Activated T-helper 1 cell treated with anti-CD3 and anti-CD28 coated beads, Interleukin-2, amount 50 U/mL, for 16 hours (primary cell): Measurements from ENCODE around the gene NHERF1.

ENCODE experiments used
- DNase-seq, 2 donors: peaks; one replicate each; pipeline ENCODE4 v3.0.0-alpha.2; 2020; ENCODE audit warnings: low read depth in 1 of 2, low spot score in 1 of 2

Gene NHERF1

DNA sequence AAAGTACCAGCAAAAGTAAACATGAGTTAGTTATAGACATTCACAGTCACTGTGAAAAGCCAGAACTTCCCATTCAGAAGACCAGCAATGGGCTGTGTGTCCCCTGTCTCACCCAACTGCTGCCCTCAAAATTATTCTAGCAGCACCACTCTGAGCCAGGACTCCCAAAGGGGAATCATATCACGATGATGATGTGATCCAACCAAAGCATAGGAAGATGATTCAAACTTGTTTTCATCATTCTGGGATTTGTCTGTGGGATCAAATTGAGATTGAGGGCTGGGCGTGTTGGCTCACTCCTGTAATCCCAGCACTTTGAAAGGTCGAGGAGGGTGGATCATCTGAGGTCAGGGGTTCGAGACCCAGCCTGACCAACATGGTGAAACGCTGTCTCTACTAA, 34.1 kb downstream of the NHERF1 start:
- DNase-seq = no peak

DNA sequence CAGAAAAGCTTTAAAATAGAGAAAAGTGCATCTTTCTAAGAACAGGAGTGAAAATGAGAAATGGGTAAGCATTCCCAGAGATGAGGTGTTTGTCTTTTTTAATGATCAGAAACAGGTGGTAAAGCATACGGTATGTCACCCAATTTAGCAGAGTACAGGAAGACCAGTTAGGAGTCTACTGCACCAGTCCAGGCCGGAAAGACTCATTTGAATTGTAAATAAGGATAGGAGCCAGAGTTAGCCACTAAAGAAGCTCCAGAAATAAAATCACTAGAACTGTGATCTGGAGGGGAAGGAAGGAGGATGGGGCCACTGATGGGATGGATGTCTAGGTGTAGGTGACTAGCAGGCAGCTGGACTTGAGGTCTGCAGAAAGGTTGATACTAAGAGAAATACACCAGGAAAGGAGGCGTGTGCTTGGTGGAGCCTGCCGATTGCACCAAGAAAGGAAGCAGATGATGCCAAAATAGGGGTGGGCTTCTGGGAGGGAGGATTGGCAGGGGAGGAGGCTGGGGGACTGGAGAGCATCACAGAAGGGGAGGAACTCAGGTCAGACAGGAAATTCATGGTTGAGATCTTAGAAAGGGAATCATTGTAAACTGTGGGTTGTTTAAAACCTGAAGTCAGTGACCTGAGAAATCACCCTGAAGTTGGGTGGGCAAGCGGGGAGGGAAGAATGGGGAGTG, 35.8 kb downstream of the NHERF1 start:
- DNase-seq = no peak

DNA sequence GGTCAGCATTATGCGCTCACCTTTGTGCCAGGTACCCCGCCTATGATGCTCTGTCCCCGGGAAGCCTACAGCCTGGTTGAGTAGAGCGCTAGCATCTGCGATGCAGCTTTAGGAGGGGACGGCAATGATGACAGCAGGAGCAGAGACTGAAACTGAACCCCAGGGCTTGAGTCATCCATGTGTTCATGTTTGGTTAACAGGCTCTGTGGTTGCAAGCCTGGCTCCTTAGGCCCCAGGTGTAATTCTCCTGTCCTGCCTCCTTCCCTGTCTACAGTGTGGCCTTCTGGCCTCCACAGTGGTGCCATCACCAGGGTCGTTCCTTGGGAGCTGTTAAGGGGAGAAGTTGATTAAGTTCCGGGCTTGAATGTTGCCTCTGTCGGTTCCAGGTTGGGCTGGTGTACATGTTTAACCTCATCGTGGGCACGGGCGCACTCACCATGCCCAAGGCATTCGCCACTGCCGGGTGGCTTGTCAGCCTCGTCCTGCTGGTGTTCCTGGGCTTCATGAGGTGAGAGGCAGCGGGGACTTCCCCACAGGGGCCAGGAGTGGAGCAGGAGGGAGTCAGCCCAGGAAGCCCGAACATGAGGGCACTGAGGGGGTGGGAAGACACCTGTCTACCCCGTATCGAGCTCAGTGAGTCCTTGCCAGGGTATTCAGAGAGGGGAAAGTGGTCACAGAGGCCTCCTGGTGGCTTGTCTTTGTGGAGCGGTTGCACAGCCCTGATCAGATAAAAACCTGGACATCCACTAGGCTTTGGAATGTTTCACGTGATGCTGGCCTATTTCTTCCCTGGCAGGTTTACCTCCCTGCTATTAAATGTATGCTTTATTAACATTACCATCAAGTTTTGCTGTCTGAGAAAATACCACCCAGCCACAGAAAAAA, 36.9 kb downstream of the NHERF1 start:
- no peak for DNase-seq

DNA sequence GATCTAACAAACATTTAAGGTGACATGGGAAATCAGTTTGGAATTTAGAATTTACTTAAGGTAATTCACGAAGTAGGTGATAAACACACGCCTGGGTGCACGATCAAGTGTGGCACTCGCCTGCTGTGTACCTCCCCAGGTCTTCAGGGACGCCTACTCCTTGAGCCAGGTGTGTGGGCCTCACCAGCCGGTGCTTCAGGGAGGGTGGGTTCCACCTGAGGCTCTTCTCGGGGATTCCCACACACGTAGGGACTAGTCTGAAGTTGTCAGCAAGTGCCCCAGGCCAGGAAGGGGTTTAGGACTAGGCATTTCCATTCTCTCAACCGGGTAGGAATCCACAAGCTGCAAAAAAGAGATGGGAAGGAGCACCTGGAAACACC, 37.5 kb downstream of the NHERF1 start:
- DNase-seq = no peak

DNA sequence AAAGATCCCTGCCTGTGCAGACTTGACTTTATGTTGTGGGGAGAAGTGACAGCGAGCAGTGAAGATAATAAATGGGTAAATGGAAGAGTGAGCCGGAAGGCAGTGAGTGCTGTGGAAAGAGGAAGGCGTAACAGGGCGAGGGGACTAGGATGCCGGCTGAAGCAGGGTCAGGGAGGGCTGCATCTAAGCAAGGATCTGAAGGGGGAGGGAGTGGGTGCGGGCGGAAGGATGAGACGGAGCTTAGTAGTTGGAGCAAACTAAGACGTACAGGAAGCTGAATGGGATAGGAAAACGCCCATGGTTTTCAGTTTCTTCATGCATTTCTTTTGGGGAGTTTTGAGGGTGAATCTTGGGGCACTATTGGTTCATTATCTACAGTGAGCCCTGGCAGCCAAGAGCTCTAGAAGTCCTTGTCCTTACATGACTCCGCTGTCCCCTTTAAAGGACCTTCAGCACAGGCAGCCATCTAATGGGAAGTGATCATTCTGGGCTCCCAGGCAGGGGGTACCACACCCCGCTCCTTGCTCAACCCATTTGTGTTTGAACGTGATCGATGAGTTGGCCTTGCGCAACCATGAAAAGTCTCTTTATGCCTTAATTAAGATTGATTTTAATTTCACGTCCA, 38.1 kb downstream of the NHERF1 start:
- DNase-seq = no peak

DNA sequence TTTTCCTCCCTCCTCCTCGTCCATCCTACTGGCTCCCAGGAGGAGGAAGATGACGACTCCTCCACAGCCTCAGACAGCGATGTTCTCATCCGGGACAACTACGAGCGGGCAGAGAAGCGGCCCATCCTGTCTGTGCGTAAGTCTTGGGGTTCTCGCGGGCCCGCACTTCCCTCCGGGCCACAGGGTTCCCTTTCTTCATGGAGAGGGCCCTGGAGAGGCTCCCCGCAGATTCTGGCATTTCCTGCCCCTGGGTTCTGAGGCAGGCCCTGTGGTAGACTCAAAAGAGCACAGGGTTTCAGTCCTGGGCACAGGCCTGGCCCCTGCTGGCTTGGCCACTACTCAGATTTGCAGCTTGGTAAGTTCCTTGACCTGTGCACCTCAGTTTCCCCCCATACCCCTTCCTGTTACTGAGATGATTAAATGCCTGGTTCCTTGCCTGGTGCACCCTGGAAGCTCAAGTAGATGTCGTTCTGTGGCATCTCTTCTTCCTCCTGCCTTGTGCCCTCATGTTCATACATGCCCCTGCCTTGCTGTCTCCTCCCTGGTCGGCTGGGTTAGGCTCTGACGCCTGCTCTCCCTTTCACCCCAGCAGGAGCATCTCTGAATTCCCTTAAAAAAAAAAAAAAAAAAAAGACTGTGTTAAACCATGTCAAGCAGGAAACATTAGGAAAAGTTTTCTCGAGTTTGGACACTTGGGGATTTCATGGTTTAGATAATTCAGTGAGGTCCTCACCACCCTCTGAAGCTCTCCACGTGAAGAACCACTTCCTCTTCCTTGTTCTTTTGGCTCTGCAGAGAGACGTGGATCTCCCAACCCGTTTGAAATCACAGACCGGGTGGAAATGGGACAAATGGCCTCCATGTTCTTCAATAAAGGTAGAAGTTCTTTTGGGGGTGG, 42.0 kb downstream of the NHERF1 start:
- no peak for DNase-seq

DNA sequence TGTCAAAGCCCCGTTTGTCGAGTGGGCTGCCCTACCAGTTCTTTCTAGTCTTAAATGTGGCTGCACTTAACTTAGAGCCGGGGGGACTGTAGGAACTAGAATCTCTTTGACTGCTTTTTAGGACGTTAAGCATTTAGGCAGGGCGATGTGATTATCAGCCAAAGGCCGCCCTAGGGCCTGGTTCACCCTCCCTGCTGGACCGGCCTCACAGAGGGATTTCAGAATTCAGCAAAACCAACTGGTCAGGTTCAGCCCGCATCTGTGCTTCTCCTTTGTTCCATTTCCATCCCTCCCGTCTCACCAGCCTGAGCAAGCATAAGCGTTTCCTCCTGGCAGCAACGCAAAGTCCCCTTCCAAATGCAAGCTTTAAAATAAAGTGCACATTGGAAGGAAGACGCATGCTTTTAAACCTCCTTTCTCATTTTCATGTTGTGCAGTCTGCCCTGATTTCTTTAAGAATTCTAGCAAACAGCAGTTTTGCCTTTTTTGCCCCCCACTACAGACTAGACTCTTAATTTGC, 44.2 kb downstream of the NHERF1 start:
- no peak for DNase-seq

DNA sequence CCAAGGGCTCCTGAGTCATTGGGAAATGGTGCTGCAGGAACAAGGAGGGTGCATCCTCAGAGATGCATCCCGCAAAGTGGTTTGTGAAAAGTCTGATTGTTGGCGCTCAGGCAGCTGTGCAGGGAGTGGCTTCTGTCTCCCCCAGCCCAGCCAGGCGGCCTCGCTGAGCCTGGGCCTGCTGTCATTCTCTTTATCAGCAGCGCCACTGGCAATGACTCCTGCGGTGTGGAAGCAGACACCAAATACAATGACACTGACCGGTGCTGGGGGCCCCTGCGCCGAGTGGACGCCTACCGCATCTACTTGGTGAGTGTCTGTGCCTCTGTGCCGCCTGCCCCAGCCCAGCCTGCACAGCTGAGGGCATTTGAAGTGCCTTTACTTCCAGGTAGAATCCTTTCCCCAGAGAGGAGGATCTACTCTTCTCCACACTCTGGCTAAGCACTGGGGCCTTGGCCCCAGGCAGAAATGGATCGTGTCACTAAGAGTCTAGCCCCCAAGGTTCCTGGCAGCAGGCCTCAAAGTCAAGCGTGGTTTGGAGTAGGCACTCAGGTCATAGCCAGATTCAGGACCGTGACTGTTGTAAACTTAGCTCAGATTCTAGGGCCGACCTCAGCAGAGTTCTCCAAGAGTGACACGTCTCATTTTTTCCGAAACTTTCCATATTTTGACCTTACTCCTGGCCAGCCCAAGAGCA, 47.0 kb downstream of the NHERF1 start:
- DNase-seq = no peak

DNA sequence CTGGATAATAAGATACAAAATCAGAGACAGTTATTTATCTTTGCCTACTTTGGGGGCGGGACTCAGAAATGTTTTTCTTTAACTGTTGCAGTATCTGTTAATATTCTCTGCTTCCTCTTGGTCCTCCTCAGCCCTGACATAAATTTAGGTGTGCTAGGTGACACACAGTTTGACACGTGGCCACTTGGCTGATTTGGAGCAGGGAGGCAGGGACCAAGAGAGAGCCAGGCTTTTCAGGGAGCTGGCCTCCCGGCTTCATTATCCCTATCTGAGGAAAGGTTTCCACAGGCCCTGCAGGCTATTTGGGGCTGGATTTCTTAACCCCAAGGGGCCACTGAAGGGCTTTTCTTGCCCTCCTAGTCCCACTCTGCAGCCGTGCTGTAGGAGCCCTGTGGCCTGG, 47.8 kb downstream of the NHERF1 start:
- DNase-seq = no peak

DNA sequence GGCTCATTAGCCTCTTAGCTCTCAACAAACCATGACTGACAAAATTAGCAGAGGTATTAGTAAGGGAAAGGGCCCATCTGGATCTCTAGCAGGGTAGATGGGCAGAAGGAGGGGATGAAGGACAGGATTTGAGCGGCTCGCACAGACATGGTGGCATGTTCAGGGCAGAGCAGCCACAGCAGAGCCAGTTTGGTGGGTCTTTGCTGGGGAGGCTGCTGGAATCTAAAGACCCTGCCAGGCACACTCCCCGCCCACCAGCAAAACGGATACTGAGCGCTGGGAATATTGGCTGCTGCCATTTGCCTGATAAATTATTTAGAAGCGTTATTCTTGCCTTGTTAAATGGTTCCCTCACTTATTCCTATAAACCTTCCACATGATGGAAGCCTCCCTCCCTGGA, 48.4 kb downstream of the NHERF1 start:
- no peak for DNase-seq

DNA sequence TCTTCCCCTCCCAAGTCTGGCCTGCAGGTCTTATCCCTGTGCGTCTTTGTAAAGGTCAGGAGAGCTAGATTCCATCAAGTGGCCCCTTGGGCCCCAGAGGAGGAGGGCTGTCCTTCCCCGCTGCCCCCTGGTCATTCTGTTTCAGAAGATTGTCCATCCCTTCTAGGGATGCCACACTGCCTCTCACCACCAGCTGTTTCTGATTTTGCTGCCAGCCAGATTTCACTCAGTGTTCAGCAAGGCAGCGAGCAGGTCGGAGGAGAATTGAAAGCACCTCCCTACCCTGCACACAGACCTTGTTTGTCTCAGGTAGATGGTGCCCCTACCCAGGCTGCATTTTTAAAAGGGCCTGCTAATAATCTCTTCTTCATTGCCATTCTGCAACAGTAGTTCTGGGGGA, 49.4 kb downstream of the NHERF1 start:
- no peak for DNase-seq

DNA sequence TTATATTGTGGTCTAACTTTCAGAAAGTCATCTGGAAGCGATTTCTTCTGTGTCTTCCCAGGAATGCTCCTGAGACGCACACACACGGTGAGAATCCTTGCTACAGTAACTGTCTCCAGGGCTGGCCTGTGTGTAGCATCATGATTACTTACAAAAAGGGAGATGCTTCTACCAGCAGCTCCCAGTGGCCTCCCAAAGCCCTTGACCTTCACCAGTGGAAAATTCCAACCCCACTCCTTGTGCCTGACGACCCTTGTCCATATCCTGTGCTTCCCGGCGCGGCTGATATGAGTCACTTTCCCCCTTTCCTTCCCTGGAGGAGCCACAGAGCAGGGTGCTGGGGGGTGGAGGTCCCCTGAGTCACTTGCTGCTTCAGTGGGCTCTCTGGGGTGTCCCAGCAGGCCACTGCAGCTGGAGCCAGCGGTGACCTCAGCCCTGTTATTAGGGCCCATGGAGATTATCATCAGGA, 49.8 kb downstream of the NHERF1 start:
- no peak for DNase-seq

DNA sequence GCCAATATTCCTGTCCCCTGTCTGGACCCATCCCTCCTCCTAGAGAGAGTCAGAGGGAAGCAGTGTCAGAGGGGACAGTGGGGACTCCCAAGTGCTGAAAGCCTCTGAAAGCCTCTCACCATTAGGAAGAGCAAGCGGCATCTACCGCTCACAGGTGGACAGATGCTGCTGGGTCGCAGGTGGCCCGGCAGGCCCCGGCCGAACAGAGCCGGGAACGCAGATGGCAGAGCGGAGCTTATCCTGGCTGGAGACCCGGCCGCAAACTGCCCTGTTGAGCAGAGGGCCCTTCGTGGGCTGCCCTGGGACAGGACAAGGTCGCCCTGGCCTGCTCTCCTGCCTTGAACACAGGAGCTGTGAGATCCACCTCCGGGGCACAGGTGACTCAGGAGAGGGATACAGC, 50.7 kb downstream of the NHERF1 start:
- DNase-seq = no peak

DNA sequence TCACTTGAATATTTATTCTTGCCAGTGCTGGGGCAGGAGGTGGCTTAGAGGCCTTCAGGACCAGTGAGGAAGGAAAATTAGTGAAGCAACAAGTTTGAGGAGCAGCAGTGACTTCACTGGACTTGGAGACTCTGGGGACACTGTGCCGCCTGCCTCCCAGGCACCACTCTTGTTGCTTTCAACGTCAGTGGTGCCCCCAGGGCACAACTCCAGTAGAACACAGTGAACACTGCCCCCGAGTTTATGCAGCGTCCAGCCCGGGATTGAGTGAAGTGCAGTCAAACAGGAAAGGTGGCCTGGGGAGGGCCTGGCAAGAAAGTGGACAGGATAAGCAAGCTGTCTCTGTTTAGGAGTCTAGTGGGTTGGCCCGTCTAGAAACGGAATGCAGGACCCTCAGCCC, 52.1 kb downstream of the NHERF1 start:
- no peak for DNase-seq

DNA sequence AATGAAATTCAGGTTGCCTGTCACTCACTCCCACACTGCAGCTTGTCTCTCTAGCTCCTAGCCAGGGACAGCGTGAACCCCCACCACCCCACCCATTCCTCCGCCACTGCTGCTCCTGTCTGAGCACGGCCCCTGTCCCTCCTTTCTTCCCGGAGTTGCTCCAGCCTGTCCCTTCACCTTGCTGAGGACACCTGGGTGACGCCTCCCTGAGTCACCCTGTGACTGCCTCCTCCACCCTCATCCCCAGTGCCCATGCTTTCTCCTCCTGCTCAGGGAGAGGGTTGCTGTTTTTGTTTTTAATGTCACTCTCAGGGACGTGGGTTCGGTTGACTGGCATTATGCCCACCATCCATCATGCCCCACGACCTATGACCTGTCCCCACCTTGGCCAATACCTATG, 53.5 kb downstream of the NHERF1 start:
- no peak for DNase-seq

DNA sequence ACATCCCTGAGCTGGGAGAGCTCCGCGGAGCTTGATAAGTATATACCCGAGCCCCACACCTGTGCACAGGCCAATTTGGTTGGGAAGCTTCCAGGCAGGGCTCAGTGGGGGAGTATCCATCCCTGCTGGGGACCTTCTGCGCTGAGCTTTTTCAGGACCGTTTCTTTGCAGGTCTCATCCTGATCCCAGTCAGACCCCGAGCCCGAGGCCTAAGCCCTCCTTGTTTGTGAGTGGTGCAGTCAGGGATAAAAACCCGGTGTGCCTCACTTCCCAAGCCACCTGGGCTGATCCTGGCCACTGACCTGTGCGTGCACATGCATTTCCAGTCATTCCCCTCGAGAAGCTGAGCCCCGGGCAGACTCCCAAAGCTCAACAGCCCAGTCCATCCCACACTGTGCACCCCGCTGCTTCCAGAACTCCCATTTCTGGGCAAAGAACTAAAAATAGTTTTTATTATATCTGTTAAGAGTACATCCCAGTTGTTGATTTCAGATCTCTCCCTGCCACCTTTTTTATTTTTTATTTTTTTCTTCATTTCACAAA, 55.0 kb downstream of the NHERF1 start:
- no peak for DNase-seq

DNA sequence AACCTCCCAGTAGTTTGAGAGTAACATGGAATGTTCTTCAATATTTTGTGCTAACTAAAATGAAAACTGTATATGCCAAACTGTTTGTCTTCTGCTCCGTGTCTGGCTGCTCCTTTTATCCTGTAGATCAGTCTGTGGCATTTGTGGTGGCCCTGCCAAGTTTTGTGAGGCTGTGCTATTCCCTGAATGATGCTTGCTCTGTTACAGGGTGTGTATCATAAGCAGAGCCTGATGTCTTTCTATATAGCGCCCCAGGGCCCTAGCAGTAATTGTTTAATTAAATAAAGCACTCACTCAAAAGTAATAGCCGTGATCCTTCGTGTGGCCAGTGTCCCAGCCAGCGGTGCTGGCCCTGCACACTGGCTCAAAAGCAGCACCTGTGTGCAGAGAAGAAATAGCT, 55.5 kb downstream of the NHERF1 start:
- no peak for DNase-seq

DNA sequence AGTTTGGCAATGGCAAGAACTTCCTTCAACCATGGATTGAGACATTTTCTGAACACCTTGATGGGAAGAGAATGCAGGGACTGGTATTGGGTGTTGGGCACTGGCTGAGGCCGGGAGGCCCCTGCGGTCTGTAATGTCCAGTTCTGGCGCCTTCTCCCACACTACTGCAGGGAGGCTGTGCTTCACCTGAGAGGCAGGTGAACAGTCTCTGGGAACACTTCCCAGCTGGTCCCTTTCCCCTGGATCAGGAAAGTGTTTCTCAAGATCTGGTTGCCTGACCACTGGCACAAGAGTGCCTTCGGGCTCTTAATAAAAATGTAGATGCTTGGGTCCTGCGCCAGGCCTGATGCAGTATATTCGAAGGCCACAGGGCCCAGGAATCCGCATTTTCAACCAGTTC, 56.3 kb downstream of the NHERF1 start:
- no peak for DNase-seq

DNA sequence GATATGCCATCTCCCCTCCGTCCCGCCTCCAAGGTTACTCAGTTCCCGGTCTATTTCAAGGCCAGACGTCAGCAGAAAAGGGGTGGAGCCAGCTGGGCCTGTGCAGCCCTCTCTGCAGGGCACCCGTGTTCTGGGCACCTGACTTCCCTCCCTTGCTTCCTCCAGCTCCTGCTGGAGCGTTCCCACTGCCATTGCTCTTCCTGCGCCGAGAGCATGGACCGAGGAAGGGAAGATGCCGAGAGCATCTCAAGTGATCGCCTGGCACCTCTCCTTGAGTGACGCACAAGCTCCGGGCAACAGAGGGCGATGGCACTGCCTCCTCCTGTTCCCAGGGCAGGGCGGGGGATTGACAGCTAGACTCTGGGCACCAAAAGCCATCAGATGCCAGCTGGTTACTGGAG, 57.2 kb downstream of the NHERF1 start:
- no peak for DNase-seq

DNA sequence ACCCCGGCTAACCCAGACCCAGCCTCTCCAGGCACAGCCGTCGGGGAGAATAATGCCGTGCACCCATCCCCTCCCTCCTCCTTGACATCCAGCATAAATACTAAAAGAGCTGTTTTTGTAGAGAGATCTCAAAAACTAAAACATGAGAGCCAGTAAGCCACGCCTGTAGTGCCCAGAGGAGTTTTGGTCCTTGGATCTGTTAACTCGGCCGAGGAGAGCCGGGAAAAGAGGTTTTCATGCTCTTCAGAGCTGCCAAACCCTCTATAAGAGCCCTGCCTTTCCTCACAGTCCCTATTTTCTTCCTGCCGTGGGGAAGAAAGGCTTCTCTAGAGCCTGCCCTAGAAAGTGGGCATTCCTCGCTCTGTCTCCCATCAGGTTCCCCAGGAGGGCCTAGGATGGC, 57.9 kb downstream of the NHERF1 start:
- no peak for DNase-seq
